Cardiac muscle cell (in vitro differentiated cells and primary cell): Measurements from ENCODE around the gene COQ4. TPM values are rescaled to one million over a fixed set of nuclear protein-coding genes. Genes with fewer than 3 reads are reported as not detected.

Experiments used
- DNase-seq, 2 donors: peaks; one replicate each; pipeline versions ENCODE4 v3.0.0 to v3.0.0-alpha.2; 2010 to 2017; ENCODE audit warnings: low read depth in 1 of 2, low spot score in 1 of 2
- H3K27ac ChIP-seq: fragments of 200-600 bp; sonication (generic); 2 replicates; pipeline ENCODE4 v1.5.1; 2016
- H3K27me3 ChIP-seq: fragments of 200-600 bp; sonication (generic); 2 replicates; pipeline ENCODE4 v1.6.0; 2016; ENCODE audit warnings: control low read depth
- H3K36me3 ChIP-seq: fragments of 200-600 bp; sonication (generic); 2 replicates; pipeline ENCODE4 v1.5.1; 2016; ENCODE audit warnings: control low read depth
- H3K4me1 ChIP-seq: fragments of 200-600 bp; sonication (generic); 2 replicates; pipeline ENCODE4 v1.8.1; 2017; ENCODE audit warnings: low read depth, mild to moderate bottlenecking, mixed run types
- H3K4me3 ChIP-seq: fragments of 200-600 bp; sonication (generic); 2 replicates; pipeline ENCODE4 v1.5.1; 2016; ENCODE audit warnings: mild to moderate bottlenecking
- H3K9me3 ChIP-seq: fragments of 200-600 bp; sonication (generic); 2 replicates; pipeline ENCODE4 v1.5.1; 2017; ENCODE audit warnings: low read depth, mild to moderate bottlenecking, control low read depth
- polyA plus RNA-seq: library from polyadenylated mRNA; unstranded; fragments of >200 nt; fragmentation: Nextera tagmentation; extraction: Ambion mirVana; gene quantifications from 2 replicates; pipeline ENCODE4 v1.2.1, GENCODE V29; 2016
- total RNA-seq: library from RNA; depleted of rRNA; stranded (reverse); fragments of >200 nt; gene quantifications from 2 replicates; pipeline ENCODE4 v1.2.3, GENCODE V29; 2016
- TF ChIP-seq, protein P1 (sequence below): IDR thresholded peaks from 2 replicates; pipeline ENCODE4 v1.5.1; 2012; ENCODE audit warnings: low read depth, mild to moderate bottlenecking, low read length

COQ4 gene
- total and polyA plus RNA-seq, 2 experiments from 2014 or later: 81.1 to 87.1 TPM

DNA sequence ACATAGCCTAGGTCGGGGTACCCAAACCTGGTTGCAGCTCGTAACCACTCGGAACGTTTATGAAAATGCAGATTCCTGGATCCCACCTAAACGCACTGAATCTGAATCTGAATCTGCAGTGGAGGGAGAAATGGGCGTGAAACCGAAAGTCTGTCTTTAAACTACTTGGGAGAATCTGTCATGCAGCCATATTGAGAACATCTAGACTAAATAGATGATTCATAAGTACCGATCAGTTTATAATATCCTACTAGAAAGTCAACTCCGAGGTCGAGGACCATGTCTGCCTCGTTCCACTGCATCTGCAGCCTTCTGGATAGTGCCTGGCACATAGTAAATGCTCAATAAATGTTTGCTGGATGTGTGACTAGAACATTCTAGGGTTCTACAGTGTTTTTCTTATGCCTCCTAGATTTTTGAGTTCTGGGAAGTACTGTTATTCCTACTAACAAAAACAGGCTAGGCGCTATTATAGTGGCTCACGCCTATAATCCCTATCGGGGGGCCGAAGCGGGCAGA, 632 bp downstream of the COQ4 start:
- Histone ChIP-seq H3K9me3 (no peaks in the 10 kb centered on the region), H3K27me3 (no peaks in the 10 kb centered on the region), H3K4me1 (peaks cover 13% of the 10 kb centered on the region), H3K36me3 (no peaks in the 10 kb centered on the region), H3K4me3 (peak overlapping the region; percentile 60), H3K27ac (peak overlapping the region; percentile 87)
- TF ChIP-seq, protein P1, sequence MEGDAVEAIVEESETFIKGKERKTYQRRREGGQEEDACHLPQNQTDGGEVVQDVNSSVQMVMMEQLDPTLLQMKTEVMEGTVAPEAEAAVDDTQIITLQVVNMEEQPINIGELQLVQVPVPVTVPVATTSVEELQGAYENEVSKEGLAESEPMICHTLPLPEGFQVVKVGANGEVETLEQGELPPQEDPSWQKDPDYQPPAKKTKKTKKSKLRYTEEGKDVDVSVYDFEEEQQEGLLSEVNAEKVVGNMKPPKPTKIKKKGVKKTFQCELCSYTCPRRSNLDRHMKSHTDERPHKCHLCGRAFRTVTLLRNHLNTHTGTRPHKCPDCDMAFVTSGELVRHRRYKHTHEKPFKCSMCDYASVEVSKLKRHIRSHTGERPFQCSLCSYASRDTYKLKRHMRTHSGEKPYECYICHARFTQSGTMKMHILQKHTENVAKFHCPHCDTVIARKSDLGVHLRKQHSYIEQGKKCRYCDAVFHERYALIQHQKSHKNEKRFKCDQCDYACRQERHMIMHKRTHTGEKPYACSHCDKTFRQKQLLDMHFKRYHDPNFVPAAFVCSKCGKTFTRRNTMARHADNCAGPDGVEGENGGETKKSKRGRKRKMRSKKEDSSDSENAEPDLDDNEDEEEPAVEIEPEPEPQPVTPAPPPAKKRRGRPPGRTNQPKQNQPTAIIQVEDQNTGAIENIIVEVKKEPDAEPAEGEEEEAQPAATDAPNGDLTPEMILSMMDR: no peak
- peak in 1 of 2 donors; percentile 27 for DNase-seq

DNA sequence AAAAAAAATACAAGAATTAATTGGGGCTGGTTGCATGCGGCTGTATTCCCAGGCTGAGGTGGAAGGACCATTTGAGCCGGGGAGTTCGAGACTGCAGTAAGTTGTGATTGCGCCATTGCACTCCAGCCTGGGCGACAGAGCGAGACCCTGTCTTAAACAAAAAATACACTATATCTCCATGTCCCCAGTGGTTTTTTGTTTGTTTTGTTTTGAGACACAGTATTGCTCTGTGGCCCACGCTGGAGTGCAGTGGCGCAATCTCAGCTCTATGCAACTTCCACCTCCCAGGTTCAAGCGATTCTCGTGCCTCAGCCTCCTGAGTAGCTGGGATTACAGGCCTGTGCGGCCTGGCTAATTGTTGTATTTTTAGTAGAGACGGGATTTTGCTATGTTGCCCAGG, 1.2 kb downstream of the COQ4 start:
- H3K27ac ChIP-seq: no peak overlapping the region
- H3K27me3 ChIP-seq: no peaks in the 10 kb centered on the region
- TF ChIP-seq, protein P1: no peak
- no peaks in the 10 kb centered on the region for H3K9me3 ChIP-seq
- peak overlapping the region; percentile 60 for H3K4me3 ChIP-seq
- peaks cover 13% of the 10 kb centered on the region for H3K4me1 ChIP-seq
- no peaks in the 10 kb centered on the region for H3K36me3 ChIP-seq
- DNase-seq: no peak

DNA sequence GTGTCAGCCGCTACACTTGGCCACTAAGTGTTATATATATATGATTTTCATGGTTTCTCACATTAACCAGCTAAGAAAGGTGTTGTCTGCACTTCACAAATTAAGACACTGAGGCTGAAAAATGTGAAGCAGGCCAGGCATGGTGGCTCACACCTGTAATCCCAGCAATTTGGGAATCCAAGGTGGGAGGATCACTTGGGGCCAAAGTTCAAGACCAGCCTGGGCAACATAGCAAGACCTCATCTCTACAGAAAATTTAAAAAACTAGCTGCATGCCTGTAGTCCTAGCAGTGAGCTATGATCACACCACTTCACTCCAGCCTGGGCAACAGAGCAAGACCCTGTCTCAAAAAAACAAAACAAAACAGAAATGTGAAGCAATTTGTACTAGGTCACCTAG, 1.8 kb downstream of the COQ4 start:
- Histone ChIP-seq H3K4me1 (peaks cover 13% of the 10 kb centered on the region), H3K9me3 (no peaks in the 10 kb centered on the region), H3K4me3 (no peak overlapping the region), H3K27me3 (no peaks in the 10 kb centered on the region), H3K27ac (no peak overlapping the region), H3K36me3 (no peaks in the 10 kb centered on the region)
- DNase-seq: no peak
- TF ChIP-seq, protein P1: no peak

DNA sequence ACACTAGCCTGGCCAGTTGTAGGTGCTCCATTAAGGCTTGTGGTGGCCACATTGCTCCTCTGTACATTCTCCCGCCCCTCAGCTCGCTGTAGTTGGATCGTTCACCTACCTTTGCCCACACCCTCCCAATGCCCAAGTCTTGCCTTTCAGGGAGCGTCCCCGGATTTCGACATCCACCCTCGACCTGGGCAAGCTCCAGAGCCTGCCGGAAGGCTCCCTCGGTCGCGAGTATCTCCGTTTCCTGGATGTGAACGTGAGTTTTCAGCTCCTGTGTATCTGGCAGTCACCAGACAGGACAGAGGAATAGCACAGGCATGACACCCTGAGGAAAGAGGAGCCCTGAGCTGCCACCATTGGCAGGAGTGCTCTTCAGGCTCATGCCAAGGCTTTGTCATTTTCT, 3.0 kb downstream of the COQ4 start:
- TF ChIP-seq, protein P1: no peak
- Histone ChIP-seq H3K4me3 (no peak overlapping the region), H3K27me3 (no peaks in the 10 kb centered on the region), H3K27ac (peak overlapping the region; percentile 17), H3K36me3 (no peaks in the 10 kb centered on the region), H3K9me3 (no peaks in the 10 kb centered on the region), H3K4me1 (peaks cover 13% of the 10 kb centered on the region)
- DNase-seq: no peak

DNA sequence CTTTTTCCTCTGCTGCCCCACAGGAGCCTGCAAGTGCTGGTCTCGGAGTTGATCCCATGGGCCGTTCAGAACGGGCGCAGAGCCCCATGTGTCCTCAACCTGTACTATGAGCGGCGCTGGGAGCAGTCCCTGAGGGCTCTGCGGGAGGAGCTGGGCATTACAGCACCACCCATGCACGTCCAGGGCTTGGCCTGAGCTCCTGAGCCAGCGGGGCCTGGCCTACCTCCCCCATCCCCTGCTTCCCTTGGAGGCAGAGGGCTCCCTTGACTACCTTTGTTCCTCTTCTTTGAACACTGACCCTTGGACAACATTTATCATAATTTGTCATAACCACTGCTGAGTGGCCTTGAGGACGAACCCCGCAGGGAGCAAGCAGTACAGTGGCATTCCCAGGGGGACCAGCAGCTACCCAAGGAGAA, 10.8 kb downstream of the COQ4 start:
- H3K36me3 ChIP-seq: peaks cover 3% of the 10 kb centered on the region
- no peak for DNase-seq
- H3K9me3 ChIP-seq: no peaks in the 10 kb centered on the region
- H3K27ac ChIP-seq: no peak overlapping the region
- H3K27me3 ChIP-seq: no peaks in the 10 kb centered on the region
- no peaks in the 10 kb centered on the region for H3K4me1 ChIP-seq
- TF ChIP-seq, protein P1: no peak
- no peak overlapping the region for H3K4me3 ChIP-seq
